MCF 10A (cell line): ENCODE results near the gene TLCD5. TPM values are rescaled to one million over a fixed set of nuclear protein-coding genes. Genes with fewer than 3 reads are reported as not detected.

Experiments used
- total RNA-seq: library from RNA; stranded (reverse); gene quantifications from 2 replicates; pipeline ENCODE4 v1.2.3, GENCODE V29; 2022

The TLCD5 gene
- total RNA-seq, 1 experiment from 2014 or later = 9.6 TPM

Other genes starting within 250 kb of the TLCD5 start
- 60.9 and 93.4 TPM in 2 replicates for gene TRIM29, start 187.2 kb upstream of the TLCD5 start, total RNA-seq
- 21.6 and 34.8 TPM in 2 replicates for gene OAF, start 114.3 kb upstream of the TLCD5 start, total RNA-seq
- not detected in 2 replicates for gene POU2F3, start 85.2 kb upstream of the TLCD5 start, total RNA-seq
- 61.2 and 62.8 TPM in 2 replicates for gene ARHGEF12, start 11.1 kb downstream of the TLCD5 start, total RNA-seq
- gene GRIK4, start 186.4 kb downstream of the TLCD5 start, total RNA-seq = not detected in 2 replicates